Endothelial cell of umbilical vein (primary cell): Measurements from ENCODE around the gene COLGALT1. TPM values are rescaled to one million over a fixed set of nuclear protein-coding genes. Genes with fewer than 3 reads are reported as not detected.

Experiments used
- BruUV-seq: library from RNA; stranded (reverse); fragments of 400-500 nt; replicated peaks from 2 replicates; lab custom pipeline; 2021; lab: Mats Ljungman, UMichigan
- CTCF ChIA-PET: fragments of 300-600, 350-600 bp; sonication (Branson Sonifier 250); formaldehyde crosslinking; loops from one replicate; lab custom pipeline; 2021; ENCODE audit warnings: antibody characterized with exemption, inconsistent platforms; lab: Charles Lee
- POLR2A ChIA-PET: fragments of 300-600, 350-600 bp; sonication (Branson Sonifier 250); formaldehyde crosslinking; loops from one replicate; lab custom pipeline; 2021; ENCODE audit warnings: antibody characterized with exemption, inconsistent platforms; lab: Charles Lee
- DNase-seq: peaks from one replicate; pipeline ENCODE4 v3.0.0-alpha.2; 2011; ENCODE audit warnings: low read depth, low spot score
- FAIRE-seq: peaks from 2 replicates; lab custom pipeline; 2011; peaks lifted over from hg19 to GRCh38; lab: Jason Lieb, UNC
- H2AFZ ChIP-seq: 2 replicates; pipeline ENCODE4 v1.6.0; 2012; ENCODE audit warnings: low read depth, low read length, control low read depth, inconsistent platforms
- H3K27ac ChIP-seq: 2 replicates; pipeline ENCODE4 v1.5.1; 2011; ENCODE audit warnings: low read depth, mild to moderate bottlenecking, control low read depth, low read length, moderate library complexity; ENCODE audit not compliant: insufficient read depth
- H3K27me3 ChIP-seq, 2 experiments: 2 replicates each; pipeline versions ENCODE4 v1.6.0 to v1.6.1; 2011; ENCODE audit warnings: low read length in 2 of 2, mixed read lengths in 1 of 2; ENCODE audit not compliant: control insufficient read depth in 2 of 2, insufficient read depth in 2 of 2
- H3K36me3 ChIP-seq, 2 experiments: 2 replicates in 1 of 2; 3 replicates in 1 of 2; pipeline ENCODE4 v1.5.1; 2011; ENCODE audit warnings: low read length in 2 of 2, mild to moderate bottlenecking in 1 of 2, moderate library complexity in 1 of 2; ENCODE audit not compliant: control insufficient read depth in 2 of 2, insufficient read depth in 2 of 2; ENCODE audit errors: extremely low read depth in 1 of 2
- H3K4me1 ChIP-seq: 3 replicates; pipeline ENCODE4 v1.5.1; 2011; ENCODE audit warnings: mild to moderate bottlenecking, low read length; ENCODE audit not compliant: control insufficient read depth, insufficient read depth; ENCODE audit errors: extremely low read depth
- H3K4me2 ChIP-seq: 2 replicates; pipeline ENCODE4 v1.6.1; 2011; ENCODE audit warnings: low read length, control low read depth, mixed read lengths; ENCODE audit not compliant: insufficient read depth
- H3K4me3 ChIP-seq, 3 experiments: fragments of 200-600 bp in 1 of 3; sonication (generic), shearing (Covaris generic) in 1 of 3; replicated peaks in 1 of 3; 2 replicates each; pipeline ENCODE4 v1.5.1; 2011 to 2016; ENCODE audit warnings: control low read depth in 3 of 3, low read length in 3 of 3, mild to moderate bottlenecking in 2 of 3, inconsistent platforms in 1 of 3, low read depth in 1 of 3, moderate library complexity in 1 of 3; ENCODE audit not compliant: insufficient read depth in 1 of 3
- H3K79me2 ChIP-seq: 2 replicates; pipeline ENCODE4 v1.6.0; 2012; ENCODE audit warnings: low read length, inconsistent platforms; ENCODE audit not compliant: control insufficient read depth, insufficient read depth
- H3K9ac ChIP-seq: replicated peaks from 2 replicates; pipeline ENCODE3; 2011; ENCODE audit warnings: low read length, control low read depth; ENCODE audit not compliant: insufficient read depth; ENCODE audit errors: extremely low read depth
- H3K9me1 ChIP-seq: replicated peaks from 3 replicates; pipeline ENCODE4 v1.6.0; 2011; ENCODE audit warnings: mild to moderate bottlenecking, low read length; ENCODE audit not compliant: control insufficient read depth, insufficient read depth; ENCODE audit errors: extremely low read depth
- H3K9me3 ChIP-seq: replicated peaks from 2 replicates; pipeline ENCODE4 v1.5.1; 2012; ENCODE audit warnings: low read length, inconsistent platforms; ENCODE audit not compliant: control insufficient read depth, insufficient read depth
- H4K20me1 ChIP-seq: replicated peaks from 2 replicates; pipeline ENCODE3; 2011; ENCODE audit warnings: mild to moderate bottlenecking, low read length; ENCODE audit not compliant: control insufficient read depth, insufficient read depth; ENCODE audit errors: extremely low read depth
- CTCF ChIP-seq, 2 donors: IDR thresholded peaks; 1 replicate in 1 of 2; 2 replicates in 1 of 2; pipeline ENCODE4 v1.5.1; 2011; ENCODE audit warnings: low read length in 2 of 2, mild to moderate bottlenecking in 2 of 2, moderate library complexity in 2 of 2, control low read depth in 1 of 2, inconsistent platforms in 1 of 2, low read depth in 1 of 2; ENCODE audit not compliant: insufficient read depth in 1 of 2; ENCODE audit errors: extremely low read depth in 1 of 2
- EZH2 ChIP-seq: IDR thresholded peaks from 2 replicates; pipeline ENCODE4 v1.6.1; 2012; ENCODE audit warnings: borderline replicate concordance, low read depth, mild to moderate bottlenecking, moderate library complexity, low read length, inconsistent platforms; ENCODE audit not compliant: severe bottlenecking
- FOS ChIP-seq: IDR thresholded peaks from 2 replicates; pipeline ENCODE4 v1.6.1; 2011; ENCODE audit warnings: mild to moderate bottlenecking, low read length, moderate library complexity, borderline replicate concordance; ENCODE audit not compliant: insufficient read depth
- GATA2 ChIP-seq: IDR thresholded peaks from 2 replicates; pipeline ENCODE4 v1.7.0; 2011; ENCODE audit warnings: low read depth, mild to moderate bottlenecking, moderate library complexity, mixed read lengths, low read length; ENCODE audit not compliant: insufficient read length, insufficient read depth
- JUN ChIP-seq: IDR thresholded peaks from 2 replicates; pipeline ENCODE4 v1.6.1; 2011; ENCODE audit warnings: borderline replicate concordance, low read depth; ENCODE audit not compliant: insufficient read length, insufficient read depth
- MAX ChIP-seq: IDR thresholded peaks from 2 replicates; pipeline ENCODE4 v1.6.1; 2011; ENCODE audit not compliant: insufficient read depth, insufficient read length
- MYC ChIP-seq: IDR thresholded peaks from one replicate; pipeline ENCODE4 v1.6.1; 2011; ENCODE audit warnings: mild to moderate bottlenecking, low read depth, low read length
- POLR2A ChIP-seq: IDR thresholded peaks from 2 replicates; pipeline ENCODE4 v1.6.1; 2012; ENCODE audit warnings: low read depth, mild to moderate bottlenecking, control low read depth, low read length
- POLR2AphosphoS5 ChIP-seq: IDR thresholded peaks from 2 replicates; pipeline ENCODE4 v1.6.1; 2012; ENCODE audit warnings: low read depth, mild to moderate bottlenecking, control low read depth, low read length, moderate library complexity; ENCODE audit not compliant: insufficient read depth
- dilution Hi-C: fragments of 300-500 bp; cut with MboI; formaldehyde crosslinking; loops from one replicate; pipeline ENCODE4 v1.15.0; 2019; ENCODE audit warnings: low sequenced_read_pairs; ENCODE audit not compliant: extremely low pct_ligation_motif_present
- intact Hi-C: fragments of 100-400 bp; cut with micrococcal nuclease; formaldehyde crosslinking; loops from one replicate; pipeline ENCODE4 v1.10.0; 2022
- polyA plus RNA-seq, 4 experiments: library from polyadenylated mRNA; depleted of rRNA in 3 of 4; stranded (reverse) in 3 of 4; unstranded in 1 of 4; fragments of >200 nt; gene quantifications; 2 replicates each; pipeline versions ENCODE4 v1.2.1 to v1.2.3, GENCODE V29; 2011 to 2012; ENCODE audit warnings: missing spikeins in 1 of 4
- total RNA-seq: library from RNA; stranded (reverse); gene quantifications from 2 replicates; pipeline ENCODE4 v1.2.3, GENCODE V29; 2021

COLGALT1 gene
- total and polyA plus RNA-seq, 2 donors (not counting 3 experiments of a cell fraction or from before 2014, with no cell fraction given), result 263 to 355 TPM

- no peaks in the 10 kb centered on the region for H3K4me1 ChIP-seq
- no peak overlapping the region for H3K27ac ChIP-seq
- no peak overlapping the region for H3K4me2 ChIP-seq
- H4K20me1 ChIP-seq, result no peaks in the 10 kb centered on the region
- H3K4me3 ChIP-seq, result no peak overlapping the region
- intact Hi-C loops, result no loop called here
- TF ChIP-seq MAX (no peak), EZH2 (no peak), FOS (no peak), POLR2AphosphoS5 (no peak), POLR2A (no peak), CTCF (IDR thresholded peaks at IDR 0.05; ENCODE audit: extremely low read depth in 1 of 2, insufficient read depth in 1 of 2, low read depth in 1 of 2, low read length in 2 of 2) (no peak), JUN (no peak), MYC (no peak), GATA2 (no peak)
- no peaks in the 10 kb centered on the region for H3K9me3 ChIP-seq
- ChIA-PET POLR2A (no interaction called here), CTCF (no interaction called here)
- no peaks in the 10 kb centered on the region for H3K9me1 ChIP-seq
- H3K27me3 ChIP-seq, result peaks cover 0 to 2% of the 10 kb centered on the region in 2 experiments
- H2AFZ ChIP-seq, result no peak overlapping the region
- H3K79me2 ChIP-seq, result no peaks in the 10 kb centered on the region
- FAIRE-seq, result no peak
- no peaks in the 10 kb centered on the region for H3K36me3 ChIP-seq
- no peak overlapping the region for H3K9ac ChIP-seq
- BruUV-seq, result no TSS peak
- dilution Hi-C loops, result no loop called here
- no peak for DNase-seq
Observed at GRCh38 chr19:17623224-17623935, 67.9 kb downstream of the COLGALT1 start.
